ENCODE results near the gene SSTR5.

The SSTR5 gene

GRCh38 chr16:1058216-1058615 lies 14.3 kb upstream of the SSTR5 start:
- TF ChIP-seq CTCF (IDR thresholded peaks at IDR 0.05; ENCODE audit: insufficient read depth, low read length, poor library complexity, severe bottlenecking) = no peak
- Histone ChIP-seq H3K27me3 (replicated peaks; ENCODE audit: control insufficient read depth, insufficient read depth, low read length) (no peaks in the 10 kb centered on the region), H3K36me3 (ENCODE audit: control insufficient read depth, insufficient read depth, low read length) (no peaks in the 10 kb centered on the region), H3K4me3 (replicated peaks; ENCODE audit: low read depth, low read length) (no peak overlapping the region)
- DNase-seq (ENCODE audit: extremely low read depth, insufficient read length) = no peak

- no peak for TF ChIP-seq CTCF (IDR thresholded peaks at IDR 0.05; ENCODE audit: insufficient read depth, low read length, poor library complexity, severe bottlenecking)
- no peaks in the 10 kb centered on the region for H3K27me3 ChIP-seq (replicated peaks; ENCODE audit: control insufficient read depth, insufficient read depth, low read length)
- H3K4me3 ChIP-seq (replicated peaks; ENCODE audit: low read depth, low read length) = no peak overlapping the region
- DNase-seq (ENCODE audit: extremely low read depth, insufficient read length) = no peak
- no peaks in the 10 kb centered on the region for H3K36me3 ChIP-seq (ENCODE audit: control insufficient read depth, insufficient read depth, low read length)
Measured at GRCh38 chr16:1059310-1059709, 13.2 kb upstream of the SSTR5 start.

- Histone ChIP-seq H3K36me3 (ENCODE audit: control insufficient read depth, insufficient read depth, low read length) (no peaks in the 10 kb centered on the region), H3K27me3 (replicated peaks; ENCODE audit: control insufficient read depth, insufficient read depth, low read length) (no peaks in the 10 kb centered on the region), H3K4me3 (replicated peaks; ENCODE audit: low read depth, low read length) (no peak overlapping the region)
- DNase-seq (ENCODE audit: extremely low read depth, insufficient read length) = no peak
- TF ChIP-seq CTCF (IDR thresholded peaks at IDR 0.05; ENCODE audit: insufficient read depth, low read length, poor library complexity, severe bottlenecking) = no peak
Measured at GRCh38 chr16:1060416-1061340, 11.9 kb upstream of the SSTR5 start.

GRCh38 chr16:1061769-1062505 lies 10.6 kb upstream of the SSTR5 start:
- no peaks in the 10 kb centered on the region for H3K36me3 ChIP-seq (ENCODE audit: control insufficient read depth, insufficient read depth, low read length)
- DNase-seq (ENCODE audit: extremely low read depth, insufficient read length) = no peak
- no peak for TF ChIP-seq CTCF (IDR thresholded peaks at IDR 0.05; ENCODE audit: insufficient read depth, low read length, poor library complexity, severe bottlenecking)
- H3K27me3 ChIP-seq (replicated peaks; ENCODE audit: control insufficient read depth, insufficient read depth, low read length) = no peaks in the 10 kb centered on the region
- H3K4me3 ChIP-seq (replicated peaks; ENCODE audit: low read depth, low read length) = no peak overlapping the region

GRCh38 chr16:1062895-1063294 lies 9.7 kb upstream of the SSTR5 start:
- Histone ChIP-seq H3K27me3 (replicated peaks; ENCODE audit: control insufficient read depth, insufficient read depth, low read length) (no peaks in the 10 kb centered on the region), H3K36me3 (ENCODE audit: control insufficient read depth, insufficient read depth, low read length) (no peaks in the 10 kb centered on the region), H3K4me3 (replicated peaks; ENCODE audit: low read depth, low read length) (no peak overlapping the region)
- TF ChIP-seq CTCF (IDR thresholded peaks at IDR 0.05; ENCODE audit: insufficient read depth, low read length, poor library complexity, severe bottlenecking) = no peak
- DNase-seq (ENCODE audit: extremely low read depth, insufficient read length) = no peak

Measured in GM06990 (cell line).